Adrenal gland (tissue), 5 donors: Measurements from ENCODE around the gene SDK1.

Source experiments
- CTCF ChIP-seq, 6 experiments: fragments of 450-650 bp in 4 of 6; fragments of 200-600 bp in 2 of 6; sonication (generic) in 1 of 6; IDR thresholded peaks; 1 replicate in 5 of 6; 2 replicates in 1 of 6; pipeline versions ENCODE4 v1.5.1 to v1.8.0; 2016 to 2021; ENCODE audit warnings: antibody characterized with exemption in 6 of 6, mild to moderate bottlenecking in 2 of 6, moderate library complexity in 1 of 6
- POLR2A ChIP-seq, 2 donors: fragments of 450-650 bp; IDR thresholded peaks; one replicate each; pipeline ENCODE4 v1.6.1; 2017; ENCODE audit warnings: antibody characterized with exemption in 2 of 2, mild to moderate bottlenecking in 2 of 2, moderate library complexity in 1 of 2
- donor health status: DM: no; HTN: no; CAD: no.

GRCh38 chr7:4297918-4298219 lies 996.8 kb downstream of the SDK1 start:
- TF ChIP-seq CTCF (IDR thresholded peaks at IDR 0.05) = no peak
- TF ChIP-seq POLR2A (IDR thresholded peaks at IDR 0.05) = no peak
